ENCODE results near the gene FAM83G.
"Not testable (repeated sequence)": the region's sequence is repeated elsewhere in the genome, so short reads cannot be mapped to it uniquely, and the experiment has no call there.

FAM83G gene, protein sequence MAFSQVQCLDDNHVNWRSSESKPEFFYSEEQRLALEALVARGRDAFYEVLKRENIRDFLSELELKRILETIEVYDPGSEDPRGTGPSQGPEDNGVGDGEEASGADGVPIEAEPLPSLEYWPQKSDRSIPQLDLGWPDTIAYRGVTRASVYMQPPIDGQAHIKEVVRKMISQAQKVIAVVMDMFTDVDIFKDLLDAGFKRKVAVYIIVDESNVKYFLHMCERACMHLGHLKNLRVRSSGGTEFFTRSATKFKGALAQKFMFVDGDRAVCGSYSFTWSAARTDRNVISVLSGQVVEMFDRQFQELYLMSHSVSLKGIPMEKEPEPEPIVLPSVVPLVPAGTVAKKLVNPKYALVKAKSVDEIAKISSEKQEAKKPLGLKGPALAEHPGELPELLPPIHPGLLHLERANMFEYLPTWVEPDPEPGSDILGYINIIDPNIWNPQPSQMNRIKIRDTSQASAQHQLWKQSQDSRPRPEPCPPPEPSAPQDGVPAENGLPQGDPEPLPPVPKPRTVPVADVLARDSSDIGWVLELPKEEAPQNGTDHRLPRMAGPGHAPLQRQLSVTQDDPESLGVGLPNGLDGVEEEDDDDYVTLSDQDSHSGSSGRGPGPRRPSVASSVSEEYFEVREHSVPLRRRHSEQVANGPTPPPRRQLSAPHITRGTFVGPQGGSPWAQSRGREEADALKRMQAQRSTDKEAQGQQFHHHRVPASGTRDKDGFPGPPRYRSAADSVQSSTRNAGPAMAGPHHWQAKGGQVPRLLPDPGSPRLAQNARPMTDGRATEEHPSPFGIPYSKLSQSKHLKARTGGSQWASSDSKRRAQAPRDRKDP

DNA sequence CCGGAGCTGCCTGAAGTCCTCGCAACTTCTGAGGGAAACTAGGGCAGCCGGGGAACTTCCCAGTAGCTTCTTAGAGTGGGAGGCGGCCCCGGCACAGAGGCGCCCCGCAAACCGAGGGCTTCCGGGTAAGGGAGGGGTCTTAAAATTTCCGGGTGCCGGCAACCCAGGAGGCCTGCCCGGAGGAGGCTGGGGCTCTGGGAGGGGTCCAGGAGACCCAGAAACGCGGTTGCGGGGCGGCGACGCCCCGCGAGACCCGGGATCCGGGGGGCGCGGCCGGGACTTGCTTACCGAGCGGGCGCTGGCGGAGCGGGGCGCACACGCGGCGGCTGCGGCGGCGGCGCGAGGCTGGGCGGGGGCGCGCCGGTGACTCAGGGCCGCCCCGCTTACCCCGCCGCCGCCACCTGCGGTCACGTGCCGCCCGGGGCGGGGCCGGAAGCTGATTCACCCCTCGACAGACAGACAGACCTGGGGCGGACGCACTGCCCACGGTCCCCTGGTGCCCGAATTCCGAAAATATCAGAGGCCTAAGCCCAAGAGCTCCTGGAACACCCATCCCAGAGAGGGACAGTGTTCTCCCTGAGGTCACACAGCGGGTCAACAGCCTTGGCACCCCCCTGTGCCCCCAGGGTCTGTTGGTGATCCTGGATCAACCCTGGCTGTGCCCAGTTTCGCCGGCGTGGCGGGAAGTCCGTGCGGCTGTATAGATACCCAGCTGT is at the start of gene FAM83G:
Gene FAM83G, minus strand, starts transcription at position 344 of the 716 bp plus-strand sequence. CDS start 723 bp downstream, outside the sequence.
- no peak for DNase-seq

DNA sequence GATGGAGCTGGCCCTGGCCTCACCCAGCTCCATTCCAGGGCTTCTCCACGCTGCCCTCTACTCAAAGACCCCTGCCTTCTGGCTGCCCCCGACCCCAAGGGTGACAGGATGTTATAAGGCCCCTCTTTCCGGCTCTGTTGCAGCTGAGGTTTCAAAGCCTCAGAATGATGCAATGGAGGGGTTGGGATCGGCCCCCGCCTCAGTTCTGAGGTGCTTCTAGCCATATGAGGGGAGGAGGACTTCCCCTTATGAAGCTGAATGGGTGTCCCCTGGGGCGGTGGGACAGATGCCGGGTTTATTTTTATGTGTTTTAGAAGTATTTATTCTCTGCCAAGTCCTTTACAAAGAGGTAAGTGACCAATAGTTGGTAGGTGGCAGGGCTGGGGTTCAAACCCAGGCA is 44.3 kb upstream of the FAM83G start:
- DNase-seq: not testable (repeated sequence)

DNA sequence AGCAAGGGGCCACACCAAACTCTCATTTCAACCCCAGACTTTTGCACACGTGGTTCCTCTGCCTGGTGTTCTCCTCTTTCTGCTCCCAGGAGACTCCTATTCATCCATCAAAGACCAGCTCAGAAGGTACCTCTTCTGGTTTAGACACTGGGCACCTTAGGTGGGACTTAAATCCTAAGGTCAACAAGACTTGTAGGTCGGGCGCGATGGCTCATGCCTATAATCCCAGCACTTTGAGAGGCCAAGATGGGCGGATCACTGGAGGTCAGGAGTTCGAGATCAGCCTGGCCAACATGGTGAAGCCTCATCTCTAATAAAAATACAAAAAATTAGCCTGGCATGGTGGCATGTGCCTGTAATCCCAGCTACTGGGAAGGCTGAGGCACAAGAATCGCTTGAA is 42.9 kb upstream of the FAM83G start:
- DNase-seq: not testable (repeated sequence)

GRCh38 chr17:19046782-19047375 is 42.3 kb upstream of the FAM83G start, which contains the start of gene GRAP:
GRAP (minus strand) TSS chr17:19046957; CDS start chr17:19046926, 31 bp downstream.
- DNase-seq: not testable (repeated sequence)

DNA sequence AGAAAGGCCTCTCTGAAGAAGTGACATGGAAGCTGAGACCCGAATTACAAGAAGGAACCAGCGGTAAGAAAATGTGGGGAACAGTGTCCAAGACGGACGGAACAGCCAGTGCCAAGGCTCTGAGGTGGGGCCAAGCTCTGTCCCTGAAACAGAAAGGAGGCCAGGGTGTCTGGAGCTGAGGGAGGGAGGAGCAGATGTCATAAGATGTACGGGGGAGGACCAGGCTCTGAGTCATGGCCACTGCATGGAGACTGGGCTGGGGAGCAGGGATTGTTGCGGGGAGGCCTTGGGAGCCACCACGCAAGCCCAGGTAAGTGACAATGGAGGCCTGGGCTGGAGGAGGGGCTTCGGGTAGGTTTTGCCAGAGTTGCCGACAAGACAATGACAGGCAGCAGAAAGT is 40.1 kb upstream of the FAM83G start:
- not testable (repeated sequence) for DNase-seq

DNA sequence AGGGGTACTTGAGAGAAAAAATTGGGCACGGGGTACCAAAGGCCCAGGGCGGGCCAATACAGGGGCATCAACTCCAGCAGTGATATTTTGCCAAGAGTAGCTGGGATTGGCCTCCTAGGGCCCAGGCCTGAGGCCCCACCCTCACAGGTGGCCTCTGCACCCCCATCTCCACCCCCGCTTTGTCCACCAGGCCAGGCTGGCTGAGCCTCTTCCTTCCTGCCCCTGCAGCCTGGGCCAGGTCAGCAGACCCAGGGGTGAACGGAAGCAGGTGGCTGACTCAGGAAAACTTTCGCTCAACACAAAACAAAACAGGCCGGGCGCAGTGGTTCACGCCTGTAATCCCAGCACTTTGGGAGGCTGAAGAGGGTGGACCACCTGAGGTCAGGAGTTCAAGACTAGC is 38.5 kb upstream of the FAM83G start:
- not testable (repeated sequence) for DNase-seq

DNA sequence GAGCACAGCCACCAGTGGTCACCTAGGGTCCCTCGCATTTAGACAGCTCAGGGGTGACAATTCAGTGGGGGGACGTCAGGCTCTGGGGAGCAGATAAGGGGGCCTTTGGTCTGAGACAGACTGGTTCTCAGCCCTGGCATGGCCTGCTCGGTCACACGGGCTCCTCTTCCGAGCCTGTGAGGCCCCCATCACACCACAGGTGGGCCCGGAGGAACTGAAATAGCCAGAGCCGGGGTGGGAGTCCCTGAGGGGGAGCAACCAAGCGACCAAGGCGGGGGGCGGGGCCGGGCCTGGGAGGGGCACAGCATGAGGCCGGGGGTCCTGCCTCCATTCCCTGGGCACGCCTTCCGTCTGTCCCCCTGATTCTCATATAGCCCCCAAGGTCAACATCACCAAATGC is 37.8 kb upstream of the FAM83G start:
- not testable (repeated sequence) for DNase-seq

DNA sequence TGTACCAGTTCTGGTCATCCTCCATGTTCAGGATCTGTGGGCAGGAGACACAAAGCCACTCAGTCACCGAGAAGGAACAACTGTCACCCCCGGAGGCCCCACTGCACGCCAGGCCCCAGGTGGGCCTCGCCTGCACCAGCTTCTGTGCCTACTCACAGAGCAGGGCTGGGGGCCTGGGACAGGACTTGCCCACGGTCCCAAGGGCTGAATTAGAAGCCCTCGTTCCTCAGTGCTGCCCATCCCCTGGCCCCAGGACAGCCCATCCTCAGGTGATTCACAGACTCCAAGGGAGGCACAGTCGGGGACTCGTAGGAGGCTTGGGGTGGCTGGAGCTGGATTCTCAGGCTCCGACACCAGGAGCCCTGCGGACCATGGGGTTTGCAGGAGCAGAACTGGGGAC is 37.3 kb upstream of the FAM83G start:
- not testable (repeated sequence) for DNase-seq

GRCh38 chr17:19040350-19040749 is 35.8 kb upstream of the FAM83G start:
- not testable (repeated sequence) for DNase-seq

DNA sequence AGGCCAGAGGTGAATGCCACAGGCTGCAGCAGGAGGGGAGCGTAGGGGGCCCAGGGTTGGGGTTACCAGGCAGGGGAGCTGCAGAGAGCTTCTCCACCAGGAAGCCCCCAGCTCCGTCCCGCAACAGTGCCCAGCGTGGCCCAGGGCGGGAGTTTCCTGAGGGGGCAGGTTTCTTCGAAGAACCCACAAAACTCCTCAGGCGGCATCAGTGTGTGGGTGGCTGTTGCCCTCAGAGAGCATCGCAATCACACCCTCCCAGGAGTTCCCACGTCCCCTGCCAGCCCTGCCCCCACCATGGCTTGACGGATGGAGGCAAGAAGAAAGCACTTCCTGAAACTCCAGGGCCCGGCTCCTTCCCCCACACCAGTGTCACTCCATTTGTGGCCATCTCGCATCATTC is 34.2 kb upstream of the FAM83G start:
- not testable (repeated sequence) for DNase-seq

DNA sequence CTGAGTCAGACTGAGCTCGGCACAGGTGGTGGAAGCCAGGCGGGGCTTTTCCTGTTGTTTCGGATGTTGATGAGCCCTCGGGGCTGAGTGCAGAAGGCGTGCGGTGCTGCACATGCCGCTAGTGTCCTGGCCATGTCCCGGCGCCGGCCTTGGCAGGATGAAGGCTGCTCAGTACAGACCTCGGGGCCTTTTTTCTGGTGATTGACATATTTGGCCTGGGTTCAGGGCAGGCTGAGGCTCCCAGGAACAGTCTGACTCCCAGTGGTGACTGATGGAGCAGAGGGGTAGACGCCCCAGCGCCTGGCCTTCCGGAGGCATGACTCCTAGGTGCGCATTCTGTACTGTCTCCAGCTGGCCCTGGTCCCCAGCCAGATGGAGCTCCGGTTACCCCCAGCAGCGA is 33.4 kb upstream of the FAM83G start:
- not testable (repeated sequence) for DNase-seq

DNA sequence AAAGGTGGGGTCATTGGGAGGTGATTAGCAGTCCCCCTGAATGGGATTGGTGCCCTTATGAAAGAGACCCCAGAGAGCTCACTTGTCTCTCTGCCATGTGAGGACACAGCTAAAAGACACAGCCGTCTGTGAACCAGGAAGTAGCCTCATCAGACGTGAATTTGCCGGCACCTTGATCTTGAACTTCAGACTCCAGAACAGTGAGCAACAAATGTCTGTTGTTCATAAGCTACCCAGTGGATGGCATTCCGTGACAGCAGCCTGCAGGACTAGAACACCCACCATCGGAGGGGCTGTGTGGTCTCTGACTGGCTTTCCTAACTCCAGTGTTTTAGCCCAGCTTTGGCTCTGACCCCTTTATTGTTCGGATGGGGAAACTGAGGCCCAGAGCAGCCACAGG is 33.0 kb upstream of the FAM83G start:
- not testable (repeated sequence) for DNase-seq

- DNase-seq: not testable (repeated sequence)
These were observed 31.6 kb upstream of the FAM83G start for GRCh38 chr17:19036186-19036585.

DNA sequence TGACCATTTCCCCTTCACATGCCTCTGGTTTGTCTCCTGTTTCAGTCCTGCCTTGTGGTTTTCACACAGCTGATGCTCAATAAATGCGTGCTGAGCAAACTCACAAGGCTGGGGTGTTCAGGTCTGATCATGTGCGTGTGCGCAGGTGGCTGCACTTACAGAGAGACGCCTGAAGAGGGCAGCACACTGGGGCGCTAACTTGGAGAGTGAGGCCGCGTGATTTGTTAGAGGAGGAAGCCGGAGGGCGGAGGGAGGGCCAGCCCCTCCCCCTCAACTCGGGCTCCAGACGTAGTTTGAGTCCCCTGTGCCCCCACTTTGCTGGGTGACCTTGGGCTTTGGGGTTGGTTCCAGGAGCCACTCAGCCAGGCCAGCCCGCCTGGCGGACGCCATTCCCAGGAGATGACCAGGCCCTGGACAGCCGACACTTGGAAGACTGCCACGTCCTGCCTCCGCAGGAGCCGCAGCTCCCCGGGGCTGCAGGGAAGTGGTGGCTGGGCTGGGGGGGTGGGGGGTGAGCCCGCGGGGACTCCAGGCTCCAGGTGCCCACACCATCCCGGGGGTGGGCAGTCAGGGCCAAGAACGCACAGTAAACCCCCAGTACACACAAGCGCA is 27.9 kb upstream of the FAM83G start:
- DNase-seq: not testable (repeated sequence)

GRCh38 chr17:19031729-19032128 is 27.2 kb upstream of the FAM83G start:
- DNase-seq: not testable (repeated sequence)

DNA sequence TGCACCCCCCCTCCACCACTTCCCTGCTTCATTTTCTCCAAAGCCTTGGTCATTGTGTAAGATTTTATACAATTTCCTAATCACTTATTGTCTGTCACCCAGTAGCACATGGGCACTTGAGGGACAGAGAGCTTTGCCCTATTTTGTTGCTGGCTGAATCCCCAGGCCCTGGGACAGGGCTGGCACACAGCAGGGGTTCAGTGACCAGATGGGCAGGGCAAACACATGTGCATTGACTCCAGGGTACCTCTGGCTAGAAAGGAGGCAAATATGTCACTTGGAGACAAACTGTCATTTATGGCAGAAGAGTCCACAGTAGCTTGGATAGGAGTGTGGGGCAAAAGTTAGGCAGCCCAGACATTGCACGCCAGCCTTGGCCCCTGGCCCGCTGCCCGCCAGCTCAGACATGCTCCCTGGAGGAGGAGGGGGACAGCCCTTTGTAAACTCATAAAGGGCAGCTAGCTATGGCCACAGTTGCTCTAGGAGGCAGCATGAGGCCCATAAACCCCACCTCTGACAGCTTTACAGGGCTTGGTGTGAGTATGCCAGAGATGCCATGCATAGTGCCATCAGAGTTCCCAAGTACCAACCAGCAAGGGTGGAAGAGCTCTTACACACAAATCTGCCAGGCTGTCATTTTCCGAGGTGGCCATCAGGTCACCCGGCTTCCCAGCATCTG is 26.3 kb upstream of the FAM83G start:
- not testable (repeated sequence) for DNase-seq

GRCh38 chr17:19029740-19030139 is 25.2 kb upstream of the FAM83G start:
- DNase-seq: not testable (repeated sequence)

DNA sequence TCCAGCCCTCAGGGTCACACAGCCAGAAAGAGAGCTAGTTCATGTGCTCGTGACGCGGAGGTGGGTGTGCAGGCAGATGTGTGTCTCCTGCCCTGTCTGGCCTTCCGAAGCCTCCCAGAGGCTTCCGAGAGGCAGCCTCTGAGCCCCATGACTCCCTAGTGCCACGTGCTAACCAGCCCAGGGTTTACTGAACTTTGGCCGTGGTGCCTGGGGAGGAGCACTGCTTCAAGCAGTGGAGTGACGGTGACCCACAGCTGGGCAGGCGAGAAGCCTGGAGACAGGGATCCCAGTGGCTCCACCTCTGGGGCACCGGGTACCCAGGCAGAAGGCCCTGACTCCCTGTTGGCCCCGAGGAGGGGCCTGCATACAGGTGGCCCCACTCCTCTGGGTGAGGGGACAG is 24.1 kb upstream of the FAM83G start:
- not testable (repeated sequence) for DNase-seq

- no peak for DNase-seq
These were observed 19.8 kb upstream of the FAM83G start for GRCh38 chr17:19024101-19025078.

Measured in DMS 273 treated with DMSO at 0.1 percent for 48 hours (cell line).